Caco-2 (cell line): ENCODE measurements around the gene DSG2. TPM values are rescaled to one million over a fixed set of nuclear protein-coding genes. Genes with fewer than 3 reads are reported as not detected.

ENCODE experiments used
- BruUV-seq: library from RNA; stranded (reverse); fragments of 400-500 nt; replicated peaks from 2 replicates; lab custom pipeline; 2021; lab: Mats Ljungman, UMichigan
- CTCF ChIA-PET: fragments of 300-600 bp; sonication (Branson Sonifier 250); formaldehyde crosslinking; loops from one replicate; lab custom pipeline; 2022; ENCODE audit warnings: antibody characterized with exemption; lab: Charles Lee
- POLR2A ChIA-PET: fragments of 300-600 bp; sonication (Branson Sonifier 250); formaldehyde crosslinking; loops from one replicate; lab custom pipeline; 2022; ENCODE audit warnings: antibody characterized with exemption; lab: Charles Lee
- DNase-seq, 2 experiments: peaks; one replicate each; pipeline versions ENCODE4 v3.0.0 to v3.0.0-alpha.2; 2020 to 2022
- H3K27me3 ChIP-seq: replicated peaks from 2 replicates; pipeline ENCODE4 v1.6.0; 2011; ENCODE audit warnings: low read length; ENCODE audit not compliant: control insufficient read depth, insufficient read depth
- H3K36me3 ChIP-seq: 2 replicates; pipeline ENCODE4 v1.5.1; 2011; ENCODE audit warnings: low read length; ENCODE audit not compliant: control insufficient read depth, insufficient read depth
- H3K4me1 ChIP-seq: fragments of 250-450 bp; sonication (Bioruptor Pico); 2 replicates; pipeline ENCODE4 v1.5.1; 2020; ENCODE audit warnings: mild to moderate bottlenecking
- H3K4me3 ChIP-seq: 2 replicates; pipeline ENCODE4 v1.5.1; 2011; ENCODE audit warnings: low read depth, mild to moderate bottlenecking, control low read depth, low read length
- H3K9me3 ChIP-seq: fragments of 250-450 bp; sonication (Bioruptor Pico); 2 replicates; pipeline ENCODE4 v1.5.1; 2020; ENCODE audit warnings: mild to moderate bottlenecking, moderate library complexity
- H3K27ac Mint-ChIP-seq: one replicate; pipeline ENCODE4 v1.8.0; 2022; ENCODE audit warnings: mixed read lengths; ENCODE audit not compliant: unreplicated experiment
- H3K27me3 Mint-ChIP-seq: one replicate; pipeline ENCODE4 v1.8.0; 2022; ENCODE audit warnings: mixed read lengths; ENCODE audit not compliant: insufficient read depth, unreplicated experiment
- H3K36me3 Mint-ChIP-seq: one replicate; pipeline ENCODE4 v1.8.0; 2022; ENCODE audit warnings: mild to moderate bottlenecking, mixed read lengths; ENCODE audit not compliant: insufficient read depth, unreplicated experiment
- H3K4me1 Mint-ChIP-seq: one replicate; pipeline ENCODE4 v1.8.0; 2022; ENCODE audit warnings: low read depth, mixed read lengths; ENCODE audit not compliant: unreplicated experiment
- H3K4me3 Mint-ChIP-seq: one replicate; pipeline ENCODE4 v1.8.0; 2022; ENCODE audit warnings: mild to moderate bottlenecking, moderate library complexity, mixed read lengths; ENCODE audit not compliant: unreplicated experiment
- H3K9me3 Mint-ChIP-seq: one replicate; pipeline ENCODE4 v1.8.0; 2022; ENCODE audit warnings: mixed read lengths; ENCODE audit not compliant: unreplicated experiment
- CTCF ChIP-seq, 2 experiments: fragments of 200-600 bp in 1 of 2; IDR thresholded peaks; 1 replicate in 1 of 2; 2 replicates in 1 of 2; pipeline versions ENCODE4 v1.5.1 to v1.8.0; 2011 to 2022; ENCODE audit warnings: antibody characterized with exemption in 1 of 2, control low read depth in 1 of 2, inconsistent platforms in 1 of 2, low read depth in 1 of 2, low read length in 1 of 2, mild to moderate bottlenecking in 1 of 2, moderate library complexity in 1 of 2; ENCODE audit not compliant: insufficient read depth in 1 of 2, severe bottlenecking in 1 of 2, unreplicated experiment in 1 of 2
- intact Hi-C: fragments of 100-400 bp; cut with micrococcal nuclease; formaldehyde crosslinking; loops from one replicate; pipeline ENCODE4 v1.10.0; 2022; ENCODE audit not compliant: unreplicated experiment
- total RNA-seq: library from RNA; stranded (reverse); gene quantifications from 2 replicates; pipeline ENCODE4 v1.2.3, GENCODE V29; 2022

The DSG2 gene
- total RNA-seq, 1 experiment from 2014 or later: 32.1 TPM

GRCh38 chr18:31454066-31454708, 43.8 kb upstream of the DSG2 start:
- H3K4me1 Mint-ChIP-seq: no peaks in the 10 kb centered on the region
- no peaks in the 10 kb centered on the region for H3K27me3 Mint-ChIP-seq
- H3K27ac Mint-ChIP-seq: no peak overlapping the region
- ChIA-PET CTCF (no interaction called here), POLR2A (no interaction called here)
- DNase-seq: no peak
- H3K27me3 ChIP-seq: no peaks in the 10 kb centered on the region
- TF ChIP-seq CTCF (IDR thresholded peaks at IDR 0.05; ENCODE audit: insufficient read depth in 1 of 2, low read depth in 1 of 2, low read length in 1 of 2, severe bottlenecking in 1 of 2, unreplicated experiment in 1 of 2): no peak
- no TSS peak for BruUV-seq
- no peaks in the 10 kb centered on the region for H3K9me3 Mint-ChIP-seq
- H3K4me1 ChIP-seq: no peaks in the 10 kb centered on the region
- H3K4me3 ChIP-seq: no peak overlapping the region
- intact Hi-C loops: no loop called here
- H3K36me3 Mint-ChIP-seq: no peaks in the 10 kb centered on the region
- no peaks in the 10 kb centered on the region for H3K36me3 ChIP-seq
- H3K9me3 ChIP-seq: no peaks in the 10 kb centered on the region
- H3K4me3 Mint-ChIP-seq: no peak overlapping the region

GRCh38 chr18:31469629-31470028, 28.3 kb upstream of the DSG2 start:
- Mint-ChIP-seq H3K9me3 (no peaks in the 10 kb centered on the region), H3K27me3 (no peaks in the 10 kb centered on the region), H3K36me3 (no peaks in the 10 kb centered on the region), H3K27ac (no peak overlapping the region), H3K4me3 (no peak overlapping the region), H3K4me1 (no peaks in the 10 kb centered on the region)
- BruUV-seq: no TSS peak
- TF ChIP-seq CTCF (IDR thresholded peaks at IDR 0.05; ENCODE audit: insufficient read depth in 1 of 2, low read depth in 1 of 2, low read length in 1 of 2, severe bottlenecking in 1 of 2, unreplicated experiment in 1 of 2): no peak
- ChIA-PET POLR2A (no interaction called here), CTCF (no interaction called here)
- Histone ChIP-seq H3K27me3 (no peaks in the 10 kb centered on the region), H3K4me1 (no peaks in the 10 kb centered on the region), H3K9me3 (no peaks in the 10 kb centered on the region), H3K36me3 (no peaks in the 10 kb centered on the region), H3K4me3 (no peak overlapping the region)
- intact Hi-C loops: no loop called here
- no peak for DNase-seq

GRCh38 chr18:31478688-31479087, 19.3 kb upstream of the DSG2 start:
- Histone ChIP-seq H3K4me1 (no peaks in the 10 kb centered on the region), H3K36me3 (no peaks in the 10 kb centered on the region), H3K9me3 (no peaks in the 10 kb centered on the region), H3K4me3 (no peak overlapping the region), H3K27me3 (no peaks in the 10 kb centered on the region)
- DNase-seq: no peak
- TF ChIP-seq CTCF (IDR thresholded peaks at IDR 0.05; ENCODE audit: insufficient read depth in 1 of 2, low read depth in 1 of 2, low read length in 1 of 2, severe bottlenecking in 1 of 2, unreplicated experiment in 1 of 2): no peak
- Mint-ChIP-seq H3K9me3 (no peaks in the 10 kb centered on the region), H3K27ac (no peak overlapping the region), H3K4me3 (no peak overlapping the region), H3K4me1 (no peaks in the 10 kb centered on the region), H3K27me3 (no peaks in the 10 kb centered on the region), H3K36me3 (no peaks in the 10 kb centered on the region)
- CTCF ChIA-PET: no interaction called here
- BruUV-seq: no TSS peak
- POLR2A ChIA-PET: no interaction called here
- intact Hi-C loops: no loop called here
